ENCODE data around the gene COL24A1. TPM values are rescaled to one million over a fixed set of nuclear protein-coding genes. Genes with fewer than 3 reads are reported as not detected.

The COL24A1 gene
- total and polyA plus RNA-seq, 2 donors (not counting 1 experiment from before 2014, with no cell fraction given), result not detected

DNA sequence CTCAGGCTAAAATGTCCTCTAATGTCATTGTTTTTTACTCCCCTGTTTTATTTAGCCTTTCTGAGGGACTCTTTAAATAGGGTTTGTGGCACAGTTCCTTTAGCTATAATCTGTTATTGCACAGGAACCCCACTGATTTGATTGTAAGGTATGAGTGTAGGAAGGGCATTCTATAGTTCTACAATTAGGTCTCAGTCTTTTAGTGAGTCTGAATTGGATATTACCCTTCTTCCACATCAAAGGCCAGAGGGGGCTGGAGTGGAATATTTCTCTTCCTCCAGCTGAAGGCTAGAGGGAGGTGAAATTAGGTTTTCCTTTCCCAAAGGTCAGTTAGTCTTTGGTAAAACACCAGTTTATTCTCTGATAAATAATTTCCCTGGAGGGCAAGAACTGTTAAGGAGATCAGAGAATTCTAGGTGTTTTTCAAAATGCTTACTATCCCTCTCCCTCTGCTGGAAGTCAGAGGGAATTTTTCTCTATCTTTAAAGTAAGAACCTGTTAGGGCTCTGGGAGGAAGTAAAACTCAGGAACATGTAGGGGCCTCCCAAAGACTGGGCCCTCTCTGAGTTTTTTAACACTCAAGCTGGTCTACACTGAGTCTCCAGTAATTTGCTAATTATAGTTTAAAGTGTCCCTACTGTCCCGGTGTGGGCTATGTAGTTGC is 272.1 kb downstream of the COL24A1 start:
- H3K4me1 Mint-ChIP-seq, result no peaks in the 10 kb centered on the region
- H3K4me2 ChIP-seq (replicated peaks; ENCODE audit: low read depth, low read length, poor library complexity, severe bottlenecking), result no peak overlapping the region
- no peaks in the 10 kb centered on the region for H3K27me3 ChIP-seq (replicated peaks in 1 of 4; ENCODE audit: control extremely low read depth in 1 of 4, control insufficient read depth in 3 of 4, insufficient read depth in 4 of 4, low read length in 3 of 4)
- H3K4me3 ChIP-seq (ENCODE audit: control extremely low read depth in 1 of 5, extremely low read depth in 1 of 5, insufficient read depth in 1 of 5, low read depth in 2 of 5, low read length in 4 of 5), result no peak overlapping the region
- DNase-seq (no peak), ATAC-seq (ENCODE audit: low read depth) (no peak)
- H3K4me3 Mint-ChIP-seq, result no peak overlapping the region
- POLR2A ChIA-PET, result no interaction called here
- no CpG with 5 or more reads among the region's 1 CpG for WGBS (ENCODE audit: insufficient coverage)
- no peak overlapping the region for H3K27ac ChIP-seq (ENCODE audit: low read length in 2 of 2)
- H2AFZ ChIP-seq (ENCODE audit: insufficient read depth, low read depth, low read length, poor library complexity, severe bottlenecking), result no peak overlapping the region
- H4K20me1 ChIP-seq (ENCODE audit: control insufficient read depth, insufficient read depth, low read length, poor library complexity, severe bottlenecking), result no peaks in the 10 kb centered on the region
- H3K9me3 Mint-ChIP-seq (ENCODE audit: insufficient read depth), result no peaks in the 10 kb centered on the region
- intact Hi-C loops (cut with micrococcal nuclease), result no loop called here
- CTCF ChIA-PET, result no interaction called here
- H3K27me3 Mint-ChIP-seq, result no peaks in the 10 kb centered on the region
- TF ChIP-seq EZH2 (IDR thresholded peaks at IDR 0.05; ENCODE audit: borderline replicate concordance, insufficient read depth, low read depth, low read length, poor library complexity, severe bottlenecking), result no peak
- TF ChIP-seq, protein P1, sequence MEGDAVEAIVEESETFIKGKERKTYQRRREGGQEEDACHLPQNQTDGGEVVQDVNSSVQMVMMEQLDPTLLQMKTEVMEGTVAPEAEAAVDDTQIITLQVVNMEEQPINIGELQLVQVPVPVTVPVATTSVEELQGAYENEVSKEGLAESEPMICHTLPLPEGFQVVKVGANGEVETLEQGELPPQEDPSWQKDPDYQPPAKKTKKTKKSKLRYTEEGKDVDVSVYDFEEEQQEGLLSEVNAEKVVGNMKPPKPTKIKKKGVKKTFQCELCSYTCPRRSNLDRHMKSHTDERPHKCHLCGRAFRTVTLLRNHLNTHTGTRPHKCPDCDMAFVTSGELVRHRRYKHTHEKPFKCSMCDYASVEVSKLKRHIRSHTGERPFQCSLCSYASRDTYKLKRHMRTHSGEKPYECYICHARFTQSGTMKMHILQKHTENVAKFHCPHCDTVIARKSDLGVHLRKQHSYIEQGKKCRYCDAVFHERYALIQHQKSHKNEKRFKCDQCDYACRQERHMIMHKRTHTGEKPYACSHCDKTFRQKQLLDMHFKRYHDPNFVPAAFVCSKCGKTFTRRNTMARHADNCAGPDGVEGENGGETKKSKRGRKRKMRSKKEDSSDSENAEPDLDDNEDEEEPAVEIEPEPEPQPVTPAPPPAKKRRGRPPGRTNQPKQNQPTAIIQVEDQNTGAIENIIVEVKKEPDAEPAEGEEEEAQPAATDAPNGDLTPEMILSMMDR (IDR thresholded peaks at IDR 0.05), result no peak
- H3K9me3 ChIP-seq (ENCODE audit: control extremely low read depth in 1 of 3, control insufficient read depth in 2 of 3, insufficient read depth in 1 of 3, low read length in 2 of 3), result no peaks in the 10 kb centered on the region
- H3K9ac ChIP-seq (ENCODE audit: low read length), result no peak overlapping the region
- no peak overlapping the region for H3K27ac Mint-ChIP-seq
- H3K79me2 ChIP-seq (ENCODE audit: control insufficient read depth, insufficient read depth, low read length), result no peaks in the 10 kb centered on the region
- H3K4me1 ChIP-seq (ENCODE audit: control insufficient read depth in 2 of 2, insufficient read depth in 2 of 2, low read length in 2 of 2), result no peaks in the 10 kb centered on the region
- H3K36me3 ChIP-seq (replicated peaks in 1 of 2; ENCODE audit: control extremely low read depth in 1 of 2, control insufficient read depth in 1 of 2, extremely low read depth in 1 of 2, insufficient read depth in 2 of 2, low read length in 1 of 2), result no peaks in the 10 kb centered on the region

DNA sequence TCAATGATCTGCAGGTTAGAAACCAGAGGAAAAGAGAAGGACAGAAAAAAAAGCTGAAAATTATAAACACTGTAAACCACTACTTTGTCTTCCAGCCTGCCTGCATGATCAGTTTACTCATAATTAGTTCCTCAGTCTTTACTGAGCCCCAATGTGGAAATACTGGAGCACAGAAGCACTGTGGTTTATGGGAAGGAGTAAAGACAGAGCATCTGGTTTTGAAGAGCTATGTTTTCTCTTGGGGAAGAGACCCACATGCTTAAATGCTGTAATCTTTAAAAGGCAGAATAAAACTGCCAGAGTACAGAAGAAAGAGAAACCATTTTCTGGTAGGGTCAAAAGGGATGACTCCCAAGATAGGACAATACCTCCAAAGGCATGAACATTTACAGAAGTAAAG is 289.4 kb downstream of the COL24A1 start:
- H3K9ac ChIP-seq (ENCODE audit: low read length), result no peak overlapping the region
- H3K9me3 ChIP-seq (ENCODE audit: control extremely low read depth in 1 of 3, control insufficient read depth in 2 of 3, insufficient read depth in 1 of 3, low read length in 2 of 3), result no peaks in the 10 kb centered on the region
- H3K79me2 ChIP-seq (ENCODE audit: control insufficient read depth, insufficient read depth, low read length), result no peaks in the 10 kb centered on the region
- Mint-ChIP-seq H3K27ac (no peak overlapping the region), H3K27me3 (no peaks in the 10 kb centered on the region), H3K9me3 (ENCODE audit: insufficient read depth) (no peaks in the 10 kb centered on the region), H3K4me3 (no peak overlapping the region), H3K4me1 (no peaks in the 10 kb centered on the region)
- H3K27me3 ChIP-seq (replicated peaks in 1 of 4; ENCODE audit: control extremely low read depth in 1 of 4, control insufficient read depth in 3 of 4, insufficient read depth in 4 of 4, low read length in 3 of 4), result no peaks in the 10 kb centered on the region
- ChIA-PET POLR2A (no interaction called here), CTCF (interaction anchor here (0.9 kb wide), 1 partner anchor 28 kb away, joined by 3 read pairs; no protein-coding TSS in a partner anchor)
- H2AFZ ChIP-seq (ENCODE audit: insufficient read depth, low read depth, low read length, poor library complexity, severe bottlenecking), result no peak overlapping the region
- no peak for TF ChIP-seq EZH2 (IDR thresholded peaks at IDR 0.05; ENCODE audit: borderline replicate concordance, insufficient read depth, low read depth, low read length, poor library complexity, severe bottlenecking)
- TF ChIP-seq, protein P1 (IDR thresholded peaks at IDR 0.05), result no peak
- H3K4me3 ChIP-seq (ENCODE audit: control extremely low read depth in 1 of 5, extremely low read depth in 1 of 5, insufficient read depth in 1 of 5, low read depth in 2 of 5, low read length in 4 of 5), result no peak overlapping the region
- H3K36me3 ChIP-seq (replicated peaks in 1 of 2; ENCODE audit: control extremely low read depth in 1 of 2, control insufficient read depth in 1 of 2, extremely low read depth in 1 of 2, insufficient read depth in 2 of 2, low read length in 1 of 2), result no peaks in the 10 kb centered on the region
- H3K27ac ChIP-seq (ENCODE audit: low read length in 2 of 2), result no peak overlapping the region
- ATAC-seq (ENCODE audit: low read depth) (no peak), DNase-seq (no peak)
- intact Hi-C loops (cut with micrococcal nuclease), result no loop called here
- H4K20me1 ChIP-seq (ENCODE audit: control insufficient read depth, insufficient read depth, low read length, poor library complexity, severe bottlenecking), result no peaks in the 10 kb centered on the region
- no peak overlapping the region for H3K4me2 ChIP-seq (replicated peaks; ENCODE audit: low read depth, low read length, poor library complexity, severe bottlenecking)
- H3K4me1 ChIP-seq (ENCODE audit: control insufficient read depth in 2 of 2, insufficient read depth in 2 of 2, low read length in 2 of 2), result no peaks in the 10 kb centered on the region
